H4 (cell line): Measurements from ENCODE around the gene HIBADH. TPM values are rescaled to one million over a fixed set of nuclear protein-coding genes. Genes with fewer than 3 reads are reported as not detected.
A peak's percentile ranks its signal among the peaks of the same experiment; 100 is the strongest.
"Not testable (repeated sequence)": the region's sequence is repeated elsewhere in the genome, so short reads cannot be mapped to it uniquely, and the experiment has no call there.

Experiments
- DNase-seq: peaks from one replicate; pipeline ENCODE4 v3.0.0-alpha.2; 2015; ENCODE audit warnings: low spot score
- total RNA-seq: library from RNA; depleted of rRNA; stranded (reverse); fragments of >200 nt; shearing (Covaris generic); gene quantifications from 2 replicates; pipeline ENCODE4 v1.2.3, GENCODE V29; 2014

Gene HIBADH
- total RNA-seq, 1 experiment from 2014 or later, result 171 TPM

- DNase-seq, result peak; percentile 50
Measured at GRCh38 chr7:27602766-27603165, 59.9 kb downstream of the HIBADH start.

GRCh38 chr7:27601217-27601616 is 61.5 kb downstream of the HIBADH start:
- DNase-seq, result no peak

GRCh38 chr7:27600247-27600646 is 62.4 kb downstream of the HIBADH start:
- no peak for DNase-seq

- no peak for DNase-seq
Measured at GRCh38 chr7:27595009-27595408, 67.7 kb downstream of the HIBADH start.

- DNase-seq, result no peak
Measured at GRCh38 chr7:27593226-27593625, 69.5 kb downstream of the HIBADH start.

- no peak for DNase-seq
Measured at GRCh38 chr7:27590416-27590815, 72.3 kb downstream of the HIBADH start.

GRCh38 chr7:27587429-27587828 is 75.3 kb downstream of the HIBADH start:
- no peak for DNase-seq

- DNase-seq, result no peak
Measured at GRCh38 chr7:27586825-27587224, 75.9 kb downstream of the HIBADH start.

GRCh38 chr7:27585781-27586447 is 76.8 kb downstream of the HIBADH start:
- DNase-seq, result no peak

GRCh38 chr7:27581906-27582305 is 80.8 kb downstream of the HIBADH start:
- no peak for DNase-seq

GRCh38 chr7:27581119-27581518 is 81.6 kb downstream of the HIBADH start:
- DNase-seq, result no peak

- no peak for DNase-seq
Measured at GRCh38 chr7:27579565-27579964, 83.1 kb downstream of the HIBADH start.

- not testable (repeated sequence) for DNase-seq
Measured at GRCh38 chr7:27578169-27578568, 84.5 kb downstream of the HIBADH start.

GRCh38 chr7:27576360-27576944 is 86.2 kb downstream of the HIBADH start:
- DNase-seq, result peak; percentile 48

- DNase-seq, result no peak
Measured at GRCh38 chr7:27575613-27576012, 87.1 kb downstream of the HIBADH start.

GRCh38 chr7:27569106-27569505 is 93.6 kb downstream of the HIBADH start:
- no peak for DNase-seq

- DNase-seq, result no peak
Measured at GRCh38 chr7:27567266-27567665, 95.4 kb downstream of the HIBADH start.

- DNase-seq, result no peak
Measured at GRCh38 chr7:27564881-27565482, 97.7 kb downstream of the HIBADH start.

- peak; percentile 61 for DNase-seq
Measured at GRCh38 chr7:27560706-27561235, 101.9 kb downstream of the HIBADH start.

- no peak for DNase-seq
Measured at GRCh38 chr7:27555670-27556069, 107.0 kb downstream of the HIBADH start.

- no peak for DNase-seq
Measured at GRCh38 chr7:27554826-27555225, 107.9 kb downstream of the HIBADH start.

GRCh38 chr7:27553273-27553672 is 109.4 kb downstream of the HIBADH start:
- no peak for DNase-seq

GRCh38 chr7:27551803-27552400 is 110.8 kb downstream of the HIBADH start:
- DNase-seq, result no peak
